ENCODE measurements around the gene MOGAT3. TPM values are rescaled to one million over a fixed set of nuclear protein-coding genes. Genes with fewer than 3 reads are reported as not detected.

The MOGAT3 gene
- total RNA-seq, 1 experiment from 2014 or later: 0.15 TPM

DNA sequence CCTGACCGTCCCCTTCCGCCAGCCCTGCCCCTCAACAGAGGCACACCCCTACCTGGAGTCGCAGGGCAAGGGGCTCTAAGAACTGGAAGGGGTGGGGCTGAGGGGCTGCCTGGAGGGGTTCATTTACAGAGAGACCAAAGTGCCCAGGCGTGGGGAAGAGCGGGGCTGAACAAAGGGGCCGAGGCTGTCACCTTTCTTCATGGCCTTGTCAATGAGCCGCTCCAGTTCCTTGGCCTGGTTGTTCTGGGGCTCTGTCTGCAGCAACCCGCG lies 39.0 kb upstream of the MOGAT3 start:
- no peak overlapping the region for H2BK5ac ChIP-seq (ENCODE audit: insufficient read length, low read length)
- H3K27me3 ChIP-seq (ENCODE audit: insufficient read depth, low read length): no peaks in the 10 kb centered on the region
- Mint-ChIP-seq H3K27ac (0 out of 7 replicates have a peak overlapping the region, but pooled peaks of 1 of the 3 experiments have one; percentile 74), H3K4me3 (no peak overlapping the region), H3K9me3 (no peaks in the 10 kb centered on the region), H3K36me3 (ENCODE audit: insufficient read depth in 1 of 3, low read depth in 3 of 3) (peaks cover 3 to 29% (median 4%) of the 10 kb centered on the region in 3 experiments; a peak in 5 of 7 replicates), H3K27me3 (ENCODE audit: low read depth) (no peaks in the 10 kb centered on the region), H3K4me1 (peaks cover 9 to 24% of the 10 kb centered on the region in 2 experiments)
- H3K56ac ChIP-seq (ENCODE audit: insufficient read length, low read depth, low read length): no peak overlapping the region
- no peak overlapping the region for H2AFZ ChIP-seq (ENCODE audit: low read length)
- no peaks in the 10 kb centered on the region for H3K79me1 ChIP-seq (ENCODE audit: insufficient read depth, low read depth, low read length, poor library complexity, severe bottlenecking)
- H2BK15ac ChIP-seq (ENCODE audit: low read depth, low read length): no peak overlapping the region
- no peaks in the 10 kb centered on the region for H3K79me2 ChIP-seq (ENCODE audit: insufficient read depth, low read length)
- no peak overlapping the region for H3K9ac ChIP-seq (ENCODE audit: extremely low read depth, insufficient read length, low read length)
- H3K4me1 ChIP-seq (ENCODE audit: insufficient read depth, low read length): no peaks in the 10 kb centered on the region
- no peak overlapping the region for H3K4me2 ChIP-seq (ENCODE audit: insufficient read depth, insufficient read length, low read length)
- TF ChIP-seq, protein P1, sequence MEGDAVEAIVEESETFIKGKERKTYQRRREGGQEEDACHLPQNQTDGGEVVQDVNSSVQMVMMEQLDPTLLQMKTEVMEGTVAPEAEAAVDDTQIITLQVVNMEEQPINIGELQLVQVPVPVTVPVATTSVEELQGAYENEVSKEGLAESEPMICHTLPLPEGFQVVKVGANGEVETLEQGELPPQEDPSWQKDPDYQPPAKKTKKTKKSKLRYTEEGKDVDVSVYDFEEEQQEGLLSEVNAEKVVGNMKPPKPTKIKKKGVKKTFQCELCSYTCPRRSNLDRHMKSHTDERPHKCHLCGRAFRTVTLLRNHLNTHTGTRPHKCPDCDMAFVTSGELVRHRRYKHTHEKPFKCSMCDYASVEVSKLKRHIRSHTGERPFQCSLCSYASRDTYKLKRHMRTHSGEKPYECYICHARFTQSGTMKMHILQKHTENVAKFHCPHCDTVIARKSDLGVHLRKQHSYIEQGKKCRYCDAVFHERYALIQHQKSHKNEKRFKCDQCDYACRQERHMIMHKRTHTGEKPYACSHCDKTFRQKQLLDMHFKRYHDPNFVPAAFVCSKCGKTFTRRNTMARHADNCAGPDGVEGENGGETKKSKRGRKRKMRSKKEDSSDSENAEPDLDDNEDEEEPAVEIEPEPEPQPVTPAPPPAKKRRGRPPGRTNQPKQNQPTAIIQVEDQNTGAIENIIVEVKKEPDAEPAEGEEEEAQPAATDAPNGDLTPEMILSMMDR (conservative IDR thresholded peaks at IDR 0.05): no peak
- whole genome bisulfite sequencing (ENCODE audit: extremely low coverage, insufficient read length, low lambda C conversion rate): no CpG with 5 or more reads among the region's 9 CpGs
- no peak overlapping the region for H3T11ph ChIP-seq (ENCODE audit: low read length)
- H4K5ac ChIP-seq (ENCODE audit: insufficient read length, low read depth, low read length): no peak overlapping the region
- H3K14ac ChIP-seq (ENCODE audit: insufficient read depth, low read length): no peak overlapping the region
- DNase-seq: no peak
- H2AK5ac ChIP-seq (ENCODE audit: insufficient read length, low read length): no peak overlapping the region
- H3K27ac ChIP-seq (ENCODE audit: insufficient read length, low read depth, low read length): no peak overlapping the region
- no peaks in the 10 kb centered on the region for H3K9me3 ChIP-seq (ENCODE audit: control insufficient read depth, low read depth, low read length)
- no peak overlapping the region for H3K18ac ChIP-seq (ENCODE audit: insufficient read length, low read depth, low read length)
- no peak overlapping the region for H4K8ac ChIP-seq (replicated peaks; ENCODE audit: insufficient read length, low read depth, low read length)
- peaks cover 8% of the 10 kb centered on the region for H3K23me2 ChIP-seq (ENCODE audit: insufficient read length, low read depth, low read length, poor library complexity, severe bottlenecking)
- H3K4ac ChIP-seq (ENCODE audit: low read depth, low read length): no peak overlapping the region
- no peak overlapping the region for H2BK120ac ChIP-seq (ENCODE audit: low read depth, low read length, poor library complexity, severe bottlenecking)
- H2BK20ac ChIP-seq (ENCODE audit: low read depth, low read length, poor library complexity, severe bottlenecking): no peak overlapping the region
- H3K23ac ChIP-seq (ENCODE audit: insufficient read length, low read depth, low read length): no peak overlapping the region
- H4K91ac ChIP-seq (ENCODE audit: insufficient read length, low read depth, low read length): no peak overlapping the region
- H2BK12ac ChIP-seq (ENCODE audit: insufficient read length, low read depth, low read length): no peak overlapping the region
- H4K20me1 ChIP-seq (ENCODE audit: control insufficient read depth, insufficient read depth, insufficient read length): peaks cover 4% of the 10 kb centered on the region
